RWPE2 (cell line): Measurements from ENCODE around the gene IDH3A.

ENCODE experiments used
- ATAC-seq: fragments of 200-7000 bp; cut with Tn5 transposase; 3 replicates; pipeline ENCODE4 v1.9.1; 2021; ENCODE audit warnings: low read depth
- DNase-seq: peaks from one replicate; pipeline ENCODE4 v3.0.0-alpha.2; 2020; ENCODE audit warnings: low spot score
- H3K27ac ChIP-seq: fragments of 450-650 bp; 2 replicates; pipeline ENCODE4 v1.5.1; 2017; ENCODE audit warnings: mild to moderate bottlenecking; ENCODE audit not compliant: poor library complexity, severe bottlenecking
- H3K27me3 ChIP-seq: fragments of 250-450 bp; sonication (Bioruptor Pico); 2 replicates; pipeline ENCODE4 v1.5.1; 2021; ENCODE audit warnings: mild to moderate bottlenecking, moderate library complexity; ENCODE audit not compliant: insufficient read depth, poor library complexity, severe bottlenecking
- H3K36me3 ChIP-seq: fragments of 250-450 bp; sonication (Bioruptor Pico); 2 replicates; pipeline ENCODE4 v1.5.1; 2020; ENCODE audit warnings: low read depth, mild to moderate bottlenecking, moderate library complexity
- H3K4me1 ChIP-seq: fragments of 250-450 bp; sonication (Bioruptor Pico); 2 replicates; pipeline ENCODE4 v1.5.1; 2021; ENCODE audit warnings: mild to moderate bottlenecking, moderate library complexity; ENCODE audit not compliant: insufficient read depth, poor library complexity, severe bottlenecking
- H3K4me3 ChIP-seq: fragments of 250-450 bp; sonication (Bioruptor Pico); 2 replicates; pipeline ENCODE4 v1.5.1; 2021; ENCODE audit warnings: mild to moderate bottlenecking, moderate library complexity; ENCODE audit not compliant: severe bottlenecking
- H3K9me3 ChIP-seq: fragments of 250-450 bp; sonication (Bioruptor Pico); 2 replicates; pipeline ENCODE4 v1.5.1; 2021; ENCODE audit warnings: mild to moderate bottlenecking, moderate library complexity; ENCODE audit not compliant: severe bottlenecking
- TF ChIP-seq, protein P1 (sequence below): fragments of 450-650 bp; IDR thresholded peaks from one replicate; pipeline ENCODE4 v1.5.1; 2017; ENCODE audit warnings: mild to moderate bottlenecking, moderate library complexity; ENCODE audit not compliant: poor library complexity, severe bottlenecking

IDH3A gene

GRCh38 chr15:78110096-78110495, 39.1 kb upstream of the IDH3A start:
- H3K9me3 ChIP-seq, result no peaks in the 10 kb centered on the region
- no peaks in the 10 kb centered on the region for H3K4me1 ChIP-seq
- H3K27me3 ChIP-seq, result no peaks in the 10 kb centered on the region
- no peaks in the 10 kb centered on the region for H3K36me3 ChIP-seq
- DNase-seq, result peak; percentile 34
- ATAC-seq, result no peak
- TF ChIP-seq, protein P1, sequence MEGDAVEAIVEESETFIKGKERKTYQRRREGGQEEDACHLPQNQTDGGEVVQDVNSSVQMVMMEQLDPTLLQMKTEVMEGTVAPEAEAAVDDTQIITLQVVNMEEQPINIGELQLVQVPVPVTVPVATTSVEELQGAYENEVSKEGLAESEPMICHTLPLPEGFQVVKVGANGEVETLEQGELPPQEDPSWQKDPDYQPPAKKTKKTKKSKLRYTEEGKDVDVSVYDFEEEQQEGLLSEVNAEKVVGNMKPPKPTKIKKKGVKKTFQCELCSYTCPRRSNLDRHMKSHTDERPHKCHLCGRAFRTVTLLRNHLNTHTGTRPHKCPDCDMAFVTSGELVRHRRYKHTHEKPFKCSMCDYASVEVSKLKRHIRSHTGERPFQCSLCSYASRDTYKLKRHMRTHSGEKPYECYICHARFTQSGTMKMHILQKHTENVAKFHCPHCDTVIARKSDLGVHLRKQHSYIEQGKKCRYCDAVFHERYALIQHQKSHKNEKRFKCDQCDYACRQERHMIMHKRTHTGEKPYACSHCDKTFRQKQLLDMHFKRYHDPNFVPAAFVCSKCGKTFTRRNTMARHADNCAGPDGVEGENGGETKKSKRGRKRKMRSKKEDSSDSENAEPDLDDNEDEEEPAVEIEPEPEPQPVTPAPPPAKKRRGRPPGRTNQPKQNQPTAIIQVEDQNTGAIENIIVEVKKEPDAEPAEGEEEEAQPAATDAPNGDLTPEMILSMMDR, result no peak
- H3K4me3 ChIP-seq, result no peak overlapping the region
- H3K27ac ChIP-seq, result no peak overlapping the region

GRCh38 chr15:78110916-78111475, 38.2 kb upstream of the IDH3A start:
- TF ChIP-seq, protein P1, result no peak
- Histone ChIP-seq H3K27ac (no peak overlapping the region), H3K36me3 (no peaks in the 10 kb centered on the region), H3K4me3 (no peak overlapping the region), H3K27me3 (no peaks in the 10 kb centered on the region), H3K4me1 (no peaks in the 10 kb centered on the region), H3K9me3 (no peaks in the 10 kb centered on the region)
- no peak for ATAC-seq
- DNase-seq, result peak; percentile 29

DNA sequence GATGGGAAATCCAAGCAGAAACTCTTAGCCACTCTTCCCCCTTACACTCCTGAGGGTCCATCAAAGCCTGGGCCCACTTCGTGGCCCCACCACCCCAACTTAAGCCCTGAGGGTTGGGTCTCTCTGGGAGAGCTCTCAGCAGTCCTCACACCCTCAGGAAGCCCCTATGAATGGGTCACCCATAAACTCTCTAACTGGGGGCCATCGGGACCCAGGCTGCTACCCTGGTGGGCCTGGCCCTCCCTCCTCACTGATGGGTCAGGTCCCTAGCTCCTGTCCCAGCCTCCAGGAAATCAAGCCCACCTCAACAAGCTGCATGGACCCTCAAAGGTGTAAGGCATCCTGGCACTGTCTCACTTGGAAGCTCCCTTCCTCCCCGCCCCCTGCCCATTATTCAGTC, 37.4 kb upstream of the IDH3A start:
- Histone ChIP-seq H3K4me3 (no peak overlapping the region), H3K9me3 (no peaks in the 10 kb centered on the region), H3K27ac (no peak overlapping the region), H3K27me3 (no peaks in the 10 kb centered on the region), H3K4me1 (no peaks in the 10 kb centered on the region), H3K36me3 (no peaks in the 10 kb centered on the region)
- DNase-seq, result no peak
- ATAC-seq, result no peak
- TF ChIP-seq, protein P1, result no peak

DNA sequence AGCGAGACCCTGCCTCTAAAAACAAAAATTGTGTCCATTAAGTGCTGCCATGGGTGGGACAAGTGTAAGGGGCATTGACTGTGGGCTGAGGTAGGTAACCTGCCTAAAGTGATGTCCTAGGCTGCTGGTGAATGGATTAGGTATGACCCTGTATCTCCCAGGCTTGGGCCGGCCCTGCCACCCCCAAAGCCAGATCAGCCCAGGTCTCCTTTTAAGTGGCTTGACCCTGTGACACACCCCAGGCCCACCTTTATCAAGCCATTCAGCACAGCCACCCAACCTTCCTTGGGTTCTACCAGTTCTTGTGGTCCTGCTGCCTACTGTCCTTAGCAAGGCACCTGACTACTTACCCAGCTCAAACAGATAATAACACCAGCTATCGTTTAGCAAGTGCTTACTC, 36.6 kb upstream of the IDH3A start:
- ATAC-seq, result no peak
- H3K27ac ChIP-seq, result no peak overlapping the region
- TF ChIP-seq, protein P1, result no peak
- no peaks in the 10 kb centered on the region for H3K4me1 ChIP-seq
- no peaks in the 10 kb centered on the region for H3K9me3 ChIP-seq
- no peaks in the 10 kb centered on the region for H3K36me3 ChIP-seq
- no peak for DNase-seq
- no peaks in the 10 kb centered on the region for H3K27me3 ChIP-seq
- H3K4me3 ChIP-seq, result no peak overlapping the region

DNA sequence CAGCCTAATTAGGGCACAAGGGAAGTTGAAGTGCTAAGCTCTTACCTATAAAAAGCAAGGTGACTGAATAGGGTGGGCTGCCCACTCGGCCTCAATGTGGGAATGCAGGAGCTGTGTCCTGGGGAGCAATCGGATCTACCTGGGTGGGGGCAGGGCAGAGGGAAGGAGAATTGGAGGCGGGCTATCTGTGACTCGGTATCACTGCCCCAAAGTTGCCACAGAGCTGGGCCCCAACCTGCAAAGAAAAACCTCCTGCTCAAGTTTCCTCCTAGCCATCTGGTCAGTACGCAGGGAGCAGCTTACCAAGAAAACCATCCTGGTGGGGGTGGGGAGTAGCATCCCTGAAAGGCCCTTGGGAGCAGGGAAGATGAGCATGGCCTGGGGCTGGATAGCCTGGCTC, 28.6 kb upstream of the IDH3A start:
- Histone ChIP-seq H3K36me3 (no peaks in the 10 kb centered on the region), H3K4me3 (no peak overlapping the region), H3K27me3 (no peaks in the 10 kb centered on the region), H3K4me1 (no peaks in the 10 kb centered on the region), H3K27ac (no peak overlapping the region), H3K9me3 (no peaks in the 10 kb centered on the region)
- ATAC-seq (no peak), DNase-seq (no peak)
- TF ChIP-seq, protein P1, result no peak
